ENCODE data around the gene CD99L2.
"Not testable (repeated sequence)": the region's sequence is repeated elsewhere in the genome, so short reads cannot be mapped to it uniquely, and the experiment has no call there.

Gene CD99L2

GRCh38 chrX:150879855-150880807 is 18.3 kb downstream of the CD99L2 start:
- H3K36me3 ChIP-seq (ENCODE audit: control insufficient read depth in 1 of 2, insufficient read depth in 2 of 2, low read depth in 1 of 2, low read length in 2 of 2), result no peaks in the 10 kb centered on the region
- H3K23ac ChIP-seq (ENCODE audit: low read length in 2 of 2), result no peak overlapping the region
- H3K4me1 ChIP-seq (ENCODE audit: control insufficient read depth, insufficient read depth, low read depth, low read length), result no peaks in the 10 kb centered on the region
- no peak for DNase-seq
- no peak overlapping the region for H2BK12ac ChIP-seq (ENCODE audit: low read length in 2 of 2)
- H4K91ac ChIP-seq (ENCODE audit: low read length), result no peak overlapping the region
- 90% methylated on average over 2 of the region's 5 CpGs for WGBS
- H2BK120ac ChIP-seq (ENCODE audit: low read depth, low read length), result no peak overlapping the region
- no peak overlapping the region for H3K9ac ChIP-seq (ENCODE audit: low read length)
- H4K8ac ChIP-seq (ENCODE audit: low read length), result no peak overlapping the region
- H3K18ac ChIP-seq (ENCODE audit: low read depth in 1 of 2, low read length in 2 of 2), result no peak overlapping the region
- no peak overlapping the region for H3K4me3 ChIP-seq (ENCODE audit: insufficient read depth in 1 of 2, low read depth in 1 of 2, low read length in 2 of 2)
- no peaks in the 10 kb centered on the region for H3K27me3 ChIP-seq (ENCODE audit: control insufficient read depth in 1 of 2, insufficient read depth in 1 of 2, low read length in 2 of 2)
- no peak overlapping the region for H3K27ac ChIP-seq (ENCODE audit: low read length, poor library complexity, severe bottlenecking)
- no peak overlapping the region for H2AFZ ChIP-seq (ENCODE audit: low read depth, low read length)
- no peak overlapping the region for H2AK5ac ChIP-seq (ENCODE audit: low read length, severe bottlenecking)
- no peak overlapping the region for H2BK15ac ChIP-seq (ENCODE audit: low read depth, poor library complexity, severe bottlenecking)
- no peaks in the 10 kb centered on the region for H3K9me3 ChIP-seq (ENCODE audit: control insufficient read depth, low read length)
- H3K4me2 ChIP-seq (ENCODE audit: low read length, poor library complexity, severe bottlenecking), result no peak overlapping the region
- H3K79me1 ChIP-seq (replicated peaks; ENCODE audit: low read length, poor library complexity, severe bottlenecking), result peaks cover 10% of the 10 kb centered on the region
- no peak overlapping the region for H3K4ac ChIP-seq (ENCODE audit: low read depth in 1 of 2, low read length in 2 of 2)
- no peak overlapping the region for H3K14ac ChIP-seq (ENCODE audit: low read length in 2 of 2)
- H2BK5ac ChIP-seq (ENCODE audit: low read depth, low read length, poor library complexity, severe bottlenecking), result no peak overlapping the region

- DNase-seq; H3K14ac ChIP-seq (ENCODE audit: low read length in 2 of 2); H3K27me3 ChIP-seq (ENCODE audit: control insufficient read depth in 1 of 2, insufficient read depth in 1 of 2, low read length in 2 of 2); H3K27ac ChIP-seq (ENCODE audit: low read length, poor library complexity, severe bottlenecking); H2AK5ac ChIP-seq (ENCODE audit: low read length, severe bottlenecking); H2BK12ac ChIP-seq (ENCODE audit: low read length in 2 of 2); H3K18ac ChIP-seq (ENCODE audit: low read depth in 1 of 2, low read length in 2 of 2); H2BK5ac ChIP-seq (ENCODE audit: low read depth, low read length, poor library complexity, severe bottlenecking); H2AFZ ChIP-seq (ENCODE audit: low read depth, low read length); H3K4me3 ChIP-seq (ENCODE audit: insufficient read depth in 1 of 2, low read depth in 1 of 2, low read length in 2 of 2); H3K4ac ChIP-seq (ENCODE audit: low read depth in 1 of 2, low read length in 2 of 2); H3K36me3 ChIP-seq (ENCODE audit: control insufficient read depth in 1 of 2, insufficient read depth in 2 of 2, low read depth in 1 of 2, low read length in 2 of 2); H4K91ac ChIP-seq (ENCODE audit: low read length); H3K4me1 ChIP-seq (ENCODE audit: control insufficient read depth, insufficient read depth, low read depth, low read length); H3K23ac ChIP-seq (ENCODE audit: low read length in 2 of 2); H3K4me2 ChIP-seq (ENCODE audit: low read length, poor library complexity, severe bottlenecking); H3K79me1 ChIP-seq (replicated peaks; ENCODE audit: low read length, poor library complexity, severe bottlenecking); H3K9me3 ChIP-seq (ENCODE audit: control insufficient read depth, low read length); H3K9ac ChIP-seq (ENCODE audit: low read length); H4K8ac ChIP-seq (ENCODE audit: low read length); H2BK15ac ChIP-seq (ENCODE audit: low read depth, poor library complexity, severe bottlenecking); H2BK120ac ChIP-seq (ENCODE audit: low read depth, low read length): not testable (repeated sequence)
- 94% methylated on average over 2 of the region's 2 CpGs for WGBS
Measured at GRCh38 chrX:150875621-150876020, 22.8 kb downstream of the CD99L2 start.

- Histone ChIP-seq H2BK120ac (ENCODE audit: low read depth, low read length) (no peak overlapping the region), H2BK12ac (ENCODE audit: low read length in 2 of 2) (no peak overlapping the region), H2BK15ac (ENCODE audit: low read depth, poor library complexity, severe bottlenecking) (no peak overlapping the region), H3K4me1 (ENCODE audit: control insufficient read depth, insufficient read depth, low read depth, low read length) (peaks cover 2% of the 10 kb centered on the region), H4K8ac (ENCODE audit: low read length) (no peak overlapping the region), H2AK5ac (ENCODE audit: low read length, severe bottlenecking) (no peak overlapping the region), H3K36me3 (ENCODE audit: control insufficient read depth in 1 of 2, insufficient read depth in 2 of 2, low read depth in 1 of 2, low read length in 2 of 2) (no peaks in the 10 kb centered on the region), H3K4me2 (ENCODE audit: low read length, poor library complexity, severe bottlenecking) (no peak overlapping the region), H4K91ac (ENCODE audit: low read length) (no peak overlapping the region), H3K9me3 (ENCODE audit: control insufficient read depth, low read length) (no peaks in the 10 kb centered on the region), H2AFZ (ENCODE audit: low read depth, low read length) (no peak overlapping the region), H3K4me3 (ENCODE audit: insufficient read depth in 1 of 2, low read depth in 1 of 2, low read length in 2 of 2) (no peak overlapping the region), H3K27me3 (ENCODE audit: control insufficient read depth in 1 of 2, insufficient read depth in 1 of 2, low read length in 2 of 2) (no peaks in the 10 kb centered on the region), H3K9ac (ENCODE audit: low read length) (no peak overlapping the region), H3K18ac (ENCODE audit: low read depth in 1 of 2, low read length in 2 of 2) (no peak overlapping the region), H2BK5ac (ENCODE audit: low read depth, low read length, poor library complexity, severe bottlenecking) (no peak overlapping the region), H3K79me1 (replicated peaks; ENCODE audit: low read length, poor library complexity, severe bottlenecking) (peaks cover 8% of the 10 kb centered on the region), H3K4ac (ENCODE audit: low read depth in 1 of 2, low read length in 2 of 2) (no peak overlapping the region), H3K27ac (ENCODE audit: low read length, poor library complexity, severe bottlenecking) (no peak overlapping the region), H3K14ac (ENCODE audit: low read length in 2 of 2) (no peak overlapping the region), H3K23ac (ENCODE audit: low read length in 2 of 2) (no peak overlapping the region)
- no peak for DNase-seq
- WGBS, result 99% methylated on average over 5 of the region's 5 CpGs
Measured at GRCh38 chrX:150874448-150874847, 24.0 kb downstream of the CD99L2 start.

- Histone ChIP-seq H3K23ac (ENCODE audit: low read length in 2 of 2) (no peak overlapping the region), H3K4me1 (ENCODE audit: control insufficient read depth, insufficient read depth, low read depth, low read length) (peaks cover 2% of the 10 kb centered on the region), H3K4me2 (ENCODE audit: low read length, poor library complexity, severe bottlenecking) (no peak overlapping the region), H3K27me3 (ENCODE audit: control insufficient read depth in 1 of 2, insufficient read depth in 1 of 2, low read length in 2 of 2) (no peaks in the 10 kb centered on the region), H3K9ac (ENCODE audit: low read length) (no peak overlapping the region), H4K8ac (ENCODE audit: low read length) (no peak overlapping the region), H3K79me1 (replicated peaks; ENCODE audit: low read length, poor library complexity, severe bottlenecking) (peaks cover 9% of the 10 kb centered on the region), H2BK120ac (ENCODE audit: low read depth, low read length) (no peak overlapping the region), H2AFZ (ENCODE audit: low read depth, low read length) (no peak overlapping the region), H3K9me3 (ENCODE audit: control insufficient read depth, low read length) (no peaks in the 10 kb centered on the region), H3K4ac (ENCODE audit: low read depth in 1 of 2, low read length in 2 of 2) (no peak overlapping the region), H3K27ac (ENCODE audit: low read length, poor library complexity, severe bottlenecking) (no peak overlapping the region), H2AK5ac (ENCODE audit: low read length, severe bottlenecking) (no peak overlapping the region), H2BK12ac (ENCODE audit: low read length in 2 of 2) (no peak overlapping the region), H3K4me3 (ENCODE audit: insufficient read depth in 1 of 2, low read depth in 1 of 2, low read length in 2 of 2) (no peak overlapping the region), H3K36me3 (ENCODE audit: control insufficient read depth in 1 of 2, insufficient read depth in 2 of 2, low read depth in 1 of 2, low read length in 2 of 2) (no peaks in the 10 kb centered on the region), H3K14ac (ENCODE audit: low read length in 2 of 2) (no peak overlapping the region), H2BK15ac (ENCODE audit: low read depth, poor library complexity, severe bottlenecking) (no peak overlapping the region), H3K18ac (ENCODE audit: low read depth in 1 of 2, low read length in 2 of 2) (no peak overlapping the region), H4K91ac (ENCODE audit: low read length) (no peak overlapping the region), H2BK5ac (ENCODE audit: low read depth, low read length, poor library complexity, severe bottlenecking) (no peak overlapping the region)
- no peak for DNase-seq
- 100% methylated on average over 1 of the region's 1 CpG for WGBS
Measured at GRCh38 chrX:150873616-150874015, 24.9 kb downstream of the CD99L2 start.

Data from mesenchymal stem cell (in vitro differentiated cells and primary cell).